Frontal cortex (tissue), 4 donors: ENCODE data around the gene HS1BP3. TPM values are rescaled to one million over a fixed set of nuclear protein-coding genes. Genes with fewer than 3 reads are reported as not detected.

Experiments
- DNase-seq, 2 donors: peaks; one replicate each; pipeline ENCODE4 v3.0.0; 2012; ENCODE audit warnings: low spot score in 2 of 2
- FAIRE-seq: peaks from 2 replicates; lab custom pipeline; 2012; peaks lifted over from hg19 to GRCh38; lab: Jason Lieb, UNC
- total RNA-seq: library from RNA; depleted of rRNA; stranded (reverse); fragments of >200 nt; gene quantifications from one replicate; pipeline ENCODE4 v1.2.3, GENCODE V29; 2014
- donor health status: control.
- donor health status: control.
- donor health status: control.

The HS1BP3 gene
- total RNA-seq, 1 donor from 2014 or later: 7.7 TPM

- DNase-seq (no peak), FAIRE-seq (no peak)
These were observed 71.0 kb downstream of the HS1BP3 start for GRCh38 chr2:20579866-20580265.

GRCh38 chr2:20578895-20579825 lies 71.7 kb downstream of the HS1BP3 start:
- DNase-seq (peak in 1 of 2 donors; percentile 73), FAIRE-seq (no peak)

- no peak for FAIRE-seq
- no peak for DNase-seq
These were observed 72.5 kb downstream of the HS1BP3 start for GRCh38 chr2:20578266-20578894.

GRCh38 chr2:20577495-20578235 lies 73.2 kb downstream of the HS1BP3 start:
- no peak for FAIRE-seq
- no peak for DNase-seq

- DNase-seq: no peak
- FAIRE-seq: no peak
These were observed 74.2 kb downstream of the HS1BP3 start for GRCh38 chr2:20576598-20577115.

- no peak for FAIRE-seq
- no peak for DNase-seq
These were observed 74.8 kb downstream of the HS1BP3 start for GRCh38 chr2:20575935-20576597.

GRCh38 chr2:20575414-20575813 lies 75.5 kb downstream of the HS1BP3 start:
- no peak for FAIRE-seq
- DNase-seq: no peak

- DNase-seq (no peak), FAIRE-seq (no peak)
These were observed 76.0 kb downstream of the HS1BP3 start for GRCh38 chr2:20574930-20575329.

- no peak for DNase-seq
- no peak for FAIRE-seq
These were observed 76.4 kb downstream of the HS1BP3 start for GRCh38 chr2:20574423-20574911.

- DNase-seq (peak in 1 of 2 donors; percentile 20), FAIRE-seq (no peak)
These were observed 77.1 kb downstream of the HS1BP3 start for GRCh38 chr2:20573620-20574422.

GRCh38 chr2:20572221-20572620 lies 78.7 kb downstream of the HS1BP3 start:
- no peak for DNase-seq
- no peak for FAIRE-seq

- FAIRE-seq: no peak
- DNase-seq: no peak
These were observed 79.2 kb downstream of the HS1BP3 start for GRCh38 chr2:20571644-20572215.

- no peak for DNase-seq
- no peak for FAIRE-seq
These were observed 79.7 kb downstream of the HS1BP3 start for GRCh38 chr2:20571231-20571630.

GRCh38 chr2:20570249-20570648 lies 80.6 kb downstream of the HS1BP3 start:
- FAIRE-seq (no peak), DNase-seq (no peak)

- FAIRE-seq: no peak
- DNase-seq: no peak
These were observed 81.3 kb downstream of the HS1BP3 start for GRCh38 chr2:20569464-20570223.

- DNase-seq (no peak), FAIRE-seq (no peak)
These were observed 82.1 kb downstream of the HS1BP3 start for GRCh38 chr2:20568501-20569463.

- FAIRE-seq: no peak
- DNase-seq: no peak
These were observed 83.0 kb downstream of the HS1BP3 start for GRCh38 chr2:20567926-20568179.
